Neural progenitor cell (in vitro differentiated cells): ENCODE measurements around the gene MTTP. TPM values are rescaled to one million over a fixed set of nuclear protein-coding genes. Genes with fewer than 3 reads are reported as not detected.

Source experiments
- DNase-seq: peaks from one replicate; pipeline ENCODE4 v3.0.0-alpha.2; 2016; ENCODE audit warnings: low spot score
- H2AFZ ChIP-seq: fragments of 200-600 bp; sonication (generic); replicated peaks from 2 replicates; pipeline ENCODE4 v1.6.1; 2016; ENCODE audit warnings: antibody characterized with exemption
- H3F3A ChIP-seq: fragments of 200-600 bp; sonication (generic); 2 replicates; pipeline ENCODE4 v1.6.1; 2016; ENCODE audit warnings: antibody characterized with exemption, low read depth
- H3K27ac ChIP-seq: fragments of 200-600 bp; sonication (generic); 2 replicates; pipeline ENCODE4 v1.5.1; 2016; ENCODE audit warnings: mild to moderate bottlenecking
- H3K27me3 ChIP-seq: fragments of 200-600 bp; sonication (generic); 2 replicates; pipeline ENCODE4 v1.6.1; 2016; ENCODE audit warnings: mild to moderate bottlenecking, moderate library complexity
- H3K36me3 ChIP-seq: fragments of 200-600 bp; sonication (generic); 2 replicates; pipeline ENCODE4 v1.5.1; 2016
- H3K4me1 ChIP-seq: fragments of 200-600 bp; sonication (generic); 2 replicates; pipeline ENCODE4 v1.6.1; 2016; ENCODE audit warnings: mixed run types
- H3K4me2 ChIP-seq: fragments of 200-600 bp; sonication (generic); 2 replicates; pipeline ENCODE4 v1.6.1; 2016
- H3K4me3 ChIP-seq: fragments of 200-600 bp; sonication (generic); 2 replicates; pipeline ENCODE4 v1.5.1; 2016
- H3K79me2 ChIP-seq: fragments of 200-600 bp; sonication (generic); 2 replicates; pipeline ENCODE4 v1.6.1; 2016; ENCODE audit warnings: low read depth
- H3K9ac ChIP-seq: fragments of 200-600 bp; sonication (generic); 2 replicates; pipeline ENCODE4 v1.6.1; 2016
- H3K9me3 ChIP-seq: fragments of 200-600 bp; sonication (generic); 2 replicates; pipeline ENCODE4 v1.5.1; 2016; ENCODE audit warnings: low read depth
- H4K20me1 ChIP-seq: fragments of 200-600 bp; sonication (generic); 2 replicates; pipeline ENCODE4 v1.6.1; 2016; ENCODE audit warnings: low read depth
- H3K27ac Mint-ChIP-seq: 3 replicates; pipeline ENCODE4 v1.8.0; 2021; ENCODE audit warnings: mixed read lengths
- H3K27me3 Mint-ChIP-seq: 2 replicates; pipeline ENCODE4 v1.8.0; 2022; ENCODE audit warnings: low read depth, mild to moderate bottlenecking, inconsistent platforms, moderate library complexity, mixed read lengths; ENCODE audit not compliant: insufficient read depth
- H3K36me3 Mint-ChIP-seq: 3 replicates; pipeline ENCODE4 v1.8.0; 2021; ENCODE audit warnings: mixed read lengths
- H3K4me1 Mint-ChIP-seq: 3 replicates; pipeline ENCODE4 v1.8.0; 2021; ENCODE audit warnings: mixed read lengths
- H3K4me3 Mint-ChIP-seq: 3 replicates; pipeline ENCODE4 v1.8.0; 2021; ENCODE audit warnings: mild to moderate bottlenecking, moderate library complexity, mixed read lengths
- H3K9me3 Mint-ChIP-seq: 3 replicates; pipeline ENCODE4 v1.8.0; 2020; ENCODE audit warnings: mixed read lengths
- EZH2 ChIP-seq: fragments of 200-600 bp; sonication (generic); IDR thresholded peaks from 2 replicates; pipeline ENCODE4 v1.6.1; 2017; ENCODE audit warnings: antibody characterized with exemption, mild to moderate bottlenecking, moderate library complexity
- EZH2phosphoT487 ChIP-seq: fragments of 200-600 bp; sonication (generic); IDR thresholded peaks from 2 replicates; pipeline ENCODE4 v1.6.1; 2017; ENCODE audit warnings: antibody characterized with exemption
- total RNA-seq: library from RNA; depleted of rRNA; stranded (reverse); fragments of >200 nt; gene quantifications from 2 replicates; pipeline ENCODE4 v1.2.3, GENCODE V29; 2015; ENCODE audit warnings: low replicate concordance
- TF ChIP-seq, protein P1 (sequence below): fragments of 200-600 bp; sonication (generic); IDR thresholded peaks from 2 replicates; pipeline ENCODE4 v1.5.1; 2017; ENCODE audit warnings: antibody characterized with exemption, mild to moderate bottlenecking

Gene MTTP
- total RNA-seq, 1 donor from 2014 or later = 4.4 TPM

GRCh38 chr4:99628040-99628439 is 53.4 kb downstream of the MTTP start:
- DNase-seq = no peak
- Histone ChIP-seq H3K27me3 (no peaks in the 10 kb centered on the region), H3K9me3 (no peaks in the 10 kb centered on the region), H3K27ac (no peak overlapping the region), H3K4me1 (peaks cover 16% of the 10 kb centered on the region), H3K4me2 (no peak overlapping the region), H3K9ac (no peak overlapping the region), H3K36me3 (no peaks in the 10 kb centered on the region), H3K4me3 (no peak overlapping the region), H3F3A (no peaks in the 10 kb centered on the region), H4K20me1 (no peaks in the 10 kb centered on the region), H3K79me2 (no peaks in the 10 kb centered on the region), H2AFZ (no peak overlapping the region)
- H3K36me3 Mint-ChIP-seq = no peaks in the 10 kb centered on the region
- no peak for TF ChIP-seq EZH2phosphoT487
- no peaks in the 10 kb centered on the region for H3K27me3 Mint-ChIP-seq
- no peaks in the 10 kb centered on the region for H3K9me3 Mint-ChIP-seq
- no peak overlapping the region for H3K4me3 Mint-ChIP-seq
- H3K4me1 Mint-ChIP-seq = peaks cover 18% of the 10 kb centered on the region
- H3K27ac Mint-ChIP-seq = no peak overlapping the region

- Histone ChIP-seq H3K27me3 (no peaks in the 10 kb centered on the region), H4K20me1 (no peaks in the 10 kb centered on the region), H3K36me3 (no peaks in the 10 kb centered on the region), H3F3A (no peaks in the 10 kb centered on the region), H3K27ac (no peak overlapping the region), H2AFZ (no peak overlapping the region), H3K4me1 (peaks cover 4% of the 10 kb centered on the region), H3K79me2 (no peaks in the 10 kb centered on the region), H3K9me3 (no peaks in the 10 kb centered on the region), H3K4me2 (no peak overlapping the region), H3K9ac (no peak overlapping the region), H3K4me3 (no peak overlapping the region)
- no peak overlapping the region for H3K27ac Mint-ChIP-seq
- no peak for TF ChIP-seq EZH2phosphoT487
- TF ChIP-seq, protein P1, sequence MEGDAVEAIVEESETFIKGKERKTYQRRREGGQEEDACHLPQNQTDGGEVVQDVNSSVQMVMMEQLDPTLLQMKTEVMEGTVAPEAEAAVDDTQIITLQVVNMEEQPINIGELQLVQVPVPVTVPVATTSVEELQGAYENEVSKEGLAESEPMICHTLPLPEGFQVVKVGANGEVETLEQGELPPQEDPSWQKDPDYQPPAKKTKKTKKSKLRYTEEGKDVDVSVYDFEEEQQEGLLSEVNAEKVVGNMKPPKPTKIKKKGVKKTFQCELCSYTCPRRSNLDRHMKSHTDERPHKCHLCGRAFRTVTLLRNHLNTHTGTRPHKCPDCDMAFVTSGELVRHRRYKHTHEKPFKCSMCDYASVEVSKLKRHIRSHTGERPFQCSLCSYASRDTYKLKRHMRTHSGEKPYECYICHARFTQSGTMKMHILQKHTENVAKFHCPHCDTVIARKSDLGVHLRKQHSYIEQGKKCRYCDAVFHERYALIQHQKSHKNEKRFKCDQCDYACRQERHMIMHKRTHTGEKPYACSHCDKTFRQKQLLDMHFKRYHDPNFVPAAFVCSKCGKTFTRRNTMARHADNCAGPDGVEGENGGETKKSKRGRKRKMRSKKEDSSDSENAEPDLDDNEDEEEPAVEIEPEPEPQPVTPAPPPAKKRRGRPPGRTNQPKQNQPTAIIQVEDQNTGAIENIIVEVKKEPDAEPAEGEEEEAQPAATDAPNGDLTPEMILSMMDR = no peak
- no peak for TF ChIP-seq EZH2
- no peak overlapping the region for H3K4me3 Mint-ChIP-seq
- no peak for DNase-seq
- H3K9me3 Mint-ChIP-seq = no peaks in the 10 kb centered on the region
- H3K36me3 Mint-ChIP-seq = no peaks in the 10 kb centered on the region
- H3K4me1 Mint-ChIP-seq = peaks cover 7% of the 10 kb centered on the region
- H3K27me3 Mint-ChIP-seq = no peaks in the 10 kb centered on the region
These were observed 55.4 kb downstream of the MTTP start for GRCh38 chr4:99629962-99630554.

- no peaks in the 10 kb centered on the region for H3K4me1 ChIP-seq
- no peak overlapping the region for H3K4me3 ChIP-seq
- no peaks in the 10 kb centered on the region for H3K27me3 ChIP-seq
- no peak overlapping the region for H3K4me3 Mint-ChIP-seq
- H3K9me3 Mint-ChIP-seq = no peaks in the 10 kb centered on the region
- H3K27ac Mint-ChIP-seq = no peak overlapping the region
- no peaks in the 10 kb centered on the region for H3F3A ChIP-seq
- H3K79me2 ChIP-seq = no peaks in the 10 kb centered on the region
- no peaks in the 10 kb centered on the region for H3K36me3 Mint-ChIP-seq
- H3K9me3 ChIP-seq = no peaks in the 10 kb centered on the region
- no peak overlapping the region for H2AFZ ChIP-seq
- H4K20me1 ChIP-seq = no peaks in the 10 kb centered on the region
- no peak overlapping the region for H3K27ac ChIP-seq
- H3K9ac ChIP-seq = no peak overlapping the region
- DNase-seq = no peak
- TF ChIP-seq EZH2phosphoT487 = no peak
- no peak for TF ChIP-seq EZH2
- TF ChIP-seq, protein P1 = no peak
- no peak overlapping the region for H3K4me2 ChIP-seq
- H3K4me1 Mint-ChIP-seq = peaks cover 4% of the 10 kb centered on the region
- H3K27me3 Mint-ChIP-seq = no peaks in the 10 kb centered on the region
- no peaks in the 10 kb centered on the region for H3K36me3 ChIP-seq
These were observed 56.3 kb downstream of the MTTP start for GRCh38 chr4:99630857-99631360.

- no peak overlapping the region for H3K4me2 ChIP-seq
- no peaks in the 10 kb centered on the region for H3K27me3 ChIP-seq
- H3K4me1 ChIP-seq = no peaks in the 10 kb centered on the region
- no peaks in the 10 kb centered on the region for H3K27me3 Mint-ChIP-seq
- no peaks in the 10 kb centered on the region for H4K20me1 ChIP-seq
- no peaks in the 10 kb centered on the region for H3K79me2 ChIP-seq
- H3K27ac Mint-ChIP-seq = no peak overlapping the region
- H3K4me1 Mint-ChIP-seq = peaks cover 2% of the 10 kb centered on the region
- no peak overlapping the region for H3K4me3 ChIP-seq
- H3F3A ChIP-seq = no peaks in the 10 kb centered on the region
- H3K9me3 Mint-ChIP-seq = no peaks in the 10 kb centered on the region
- H3K27ac ChIP-seq = no peak overlapping the region
- H3K9me3 ChIP-seq = no peaks in the 10 kb centered on the region
- no peak overlapping the region for H2AFZ ChIP-seq
- TF ChIP-seq EZH2 (no peak), EZH2phosphoT487 (no peak)
- TF ChIP-seq, protein P1 = no peak
- H3K36me3 Mint-ChIP-seq = no peaks in the 10 kb centered on the region
- H3K9ac ChIP-seq = no peak overlapping the region
- DNase-seq = no peak
- no peaks in the 10 kb centered on the region for H3K36me3 ChIP-seq
- no peak overlapping the region for H3K4me3 Mint-ChIP-seq
These were observed 59.1 kb downstream of the MTTP start for GRCh38 chr4:99633772-99634171.
